ENCODE results near the gene TFCP2. TPM values are rescaled to one million over a fixed set of nuclear protein-coding genes. Genes with fewer than 3 reads are reported as not detected.
A peak's percentile ranks its signal among the peaks of the same experiment; 100 is the strongest.

The TFCP2 gene
- polyA plus RNA-seq, 1 donor (not counting 4 experiments of a cell fraction or from before 2014, with no cell fraction given): 27.2 TPM

DNA sequence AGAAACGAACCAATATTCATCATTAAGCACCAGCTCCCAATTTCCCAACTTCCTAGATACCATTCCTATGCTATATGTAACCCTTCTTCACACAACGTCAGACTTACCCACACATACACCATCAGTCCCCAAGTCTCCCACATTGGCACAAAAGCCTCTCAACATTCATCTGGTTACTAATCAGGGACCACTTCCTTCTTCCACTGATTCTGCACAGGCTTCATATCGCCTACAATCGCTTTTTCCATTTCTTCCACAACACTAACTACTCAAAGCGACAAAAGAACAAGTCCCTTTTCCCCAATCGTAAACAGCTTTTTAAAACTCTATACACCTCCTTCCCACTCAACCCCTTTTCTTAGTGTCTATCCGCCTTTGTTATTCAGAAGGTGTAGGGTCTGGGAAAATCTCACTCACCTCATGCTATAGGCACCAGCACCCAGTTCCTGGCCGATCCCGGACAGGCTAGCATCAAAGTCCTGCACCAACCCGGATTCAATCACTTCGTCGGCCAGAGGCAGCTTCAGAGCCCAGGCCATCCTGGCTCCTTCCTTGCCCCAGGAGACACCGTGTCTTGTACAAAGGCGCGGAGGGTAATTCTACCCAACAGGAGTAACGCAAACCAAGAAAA lies 936 bp downstream of the TFCP2 start:
- Histone ChIP-seq H3K36me3 (ENCODE audit: control insufficient read depth in 2 of 2, extremely low read depth in 1 of 2, insufficient read depth in 2 of 2, low read length in 2 of 2) (peaks cover 0 to 2% of the 10 kb centered on the region in 2 experiments), H3K9me1 (ENCODE audit: control insufficient read depth, extremely low read depth, insufficient read depth, low read length) (no peaks in the 10 kb centered on the region), H4K20me1 (ENCODE audit: control insufficient read depth, extremely low read depth, insufficient read depth, low read length) (no peaks in the 10 kb centered on the region), H2AFZ (ENCODE audit: control insufficient read depth, low read length) (peak overlapping the region; percentile 99), H3K9me3 (ENCODE audit: control insufficient read depth, low read depth, low read length) (no peaks in the 10 kb centered on the region), H3K27ac (ENCODE audit: control insufficient read depth, insufficient read depth, low read length) (peak overlapping the region; percentile 98), H3K4me1 (ENCODE audit: control insufficient read depth, extremely low read depth, insufficient read depth, low read length) (peaks cover 9% of the 10 kb centered on the region), H3K27me3 (ENCODE audit: control insufficient read depth, extremely low read depth, insufficient read depth, low read length) (no peaks in the 10 kb centered on the region), H3K4me2 (ENCODE audit: control insufficient read depth, extremely low read depth, insufficient read depth, low read depth, low read length) (peak overlapping the region; percentile 89), H3K79me2 (ENCODE audit: control insufficient read depth, insufficient read depth, low read length) (peaks cover 57% of the 10 kb centered on the region), H3K9ac (ENCODE audit: control insufficient read depth, extremely low read depth, insufficient read depth, low read length) (peak overlapping the region; percentile 98), H3K4me3 (ENCODE audit: control insufficient read depth in 2 of 3, extremely low read depth in 1 of 3, insufficient read depth in 2 of 3, low read depth in 1 of 3, low read length in 3 of 3) (peak overlapping the region; percentile 65 to 92 (median 88))
- no peak for FAIRE-seq
- DNase-seq (ENCODE audit: low read depth, low spot score): no peak
- no peak for TF ChIP-seq EZH2 (IDR thresholded peaks at IDR 0.05; ENCODE audit: low read length)
- TF ChIP-seq, protein P1, sequence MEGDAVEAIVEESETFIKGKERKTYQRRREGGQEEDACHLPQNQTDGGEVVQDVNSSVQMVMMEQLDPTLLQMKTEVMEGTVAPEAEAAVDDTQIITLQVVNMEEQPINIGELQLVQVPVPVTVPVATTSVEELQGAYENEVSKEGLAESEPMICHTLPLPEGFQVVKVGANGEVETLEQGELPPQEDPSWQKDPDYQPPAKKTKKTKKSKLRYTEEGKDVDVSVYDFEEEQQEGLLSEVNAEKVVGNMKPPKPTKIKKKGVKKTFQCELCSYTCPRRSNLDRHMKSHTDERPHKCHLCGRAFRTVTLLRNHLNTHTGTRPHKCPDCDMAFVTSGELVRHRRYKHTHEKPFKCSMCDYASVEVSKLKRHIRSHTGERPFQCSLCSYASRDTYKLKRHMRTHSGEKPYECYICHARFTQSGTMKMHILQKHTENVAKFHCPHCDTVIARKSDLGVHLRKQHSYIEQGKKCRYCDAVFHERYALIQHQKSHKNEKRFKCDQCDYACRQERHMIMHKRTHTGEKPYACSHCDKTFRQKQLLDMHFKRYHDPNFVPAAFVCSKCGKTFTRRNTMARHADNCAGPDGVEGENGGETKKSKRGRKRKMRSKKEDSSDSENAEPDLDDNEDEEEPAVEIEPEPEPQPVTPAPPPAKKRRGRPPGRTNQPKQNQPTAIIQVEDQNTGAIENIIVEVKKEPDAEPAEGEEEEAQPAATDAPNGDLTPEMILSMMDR (optimal IDR thresholded peaks at IDR 0.05 in 1 of 3, IDR thresholded peaks at IDR 0.05 in 1 of 3, conservative IDR thresholded peaks at IDR 0.05 in 1 of 3; ENCODE audit: extremely low read depth in 1 of 3, insufficient read depth in 2 of 3, low read length in 3 of 3): no peak
- dilution Hi-C loops (cut with MboI; ENCODE audit: extremely low pct_ligation_motif_present, low sequenced_read_pairs): no loop called here

DNA sequence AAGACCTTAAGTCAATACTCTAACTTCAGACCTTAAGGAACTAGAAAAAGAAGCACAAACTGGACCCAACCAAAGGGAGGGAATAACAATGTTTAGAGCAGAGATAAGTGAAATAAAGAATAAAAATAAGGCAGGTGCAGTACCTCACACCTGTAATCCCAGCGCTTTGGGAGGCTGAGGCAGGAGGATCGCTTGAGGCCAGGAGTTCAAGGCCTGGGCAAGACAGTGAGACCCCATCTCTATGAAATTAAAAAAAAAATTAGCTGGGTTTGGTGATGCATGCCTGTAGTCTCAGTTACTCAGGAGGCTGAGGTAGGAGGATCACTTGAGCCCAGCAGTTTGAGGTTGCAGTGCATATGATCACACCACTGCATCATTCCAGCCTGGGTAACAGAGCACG lies 9.1 kb downstream of the TFCP2 start:
- Histone ChIP-seq H3K4me1 (ENCODE audit: control insufficient read depth, extremely low read depth, insufficient read depth, low read length) (no peaks in the 10 kb centered on the region), H3K36me3 (ENCODE audit: control insufficient read depth in 2 of 2, extremely low read depth in 1 of 2, insufficient read depth in 2 of 2, low read length in 2 of 2) (peaks cover 0 to 2% of the 10 kb centered on the region in 2 experiments), H3K27me3 (ENCODE audit: control insufficient read depth, extremely low read depth, insufficient read depth, low read length) (no peaks in the 10 kb centered on the region), H3K27ac (ENCODE audit: control insufficient read depth, insufficient read depth, low read length) (no peak overlapping the region), H3K79me2 (ENCODE audit: control insufficient read depth, insufficient read depth, low read length) (peaks cover 74% of the 10 kb centered on the region), H3K9ac (ENCODE audit: control insufficient read depth, extremely low read depth, insufficient read depth, low read length) (no peak overlapping the region), H3K9me1 (ENCODE audit: control insufficient read depth, extremely low read depth, insufficient read depth, low read length) (no peaks in the 10 kb centered on the region), H4K20me1 (ENCODE audit: control insufficient read depth, extremely low read depth, insufficient read depth, low read length) (no peaks in the 10 kb centered on the region), H3K4me3 (ENCODE audit: control insufficient read depth in 2 of 3, extremely low read depth in 1 of 3, insufficient read depth in 2 of 3, low read depth in 1 of 3, low read length in 3 of 3) (no peak overlapping the region), H2AFZ (ENCODE audit: control insufficient read depth, low read length) (no peak overlapping the region), H3K9me3 (ENCODE audit: control insufficient read depth, low read depth, low read length) (no peaks in the 10 kb centered on the region), H3K4me2 (ENCODE audit: control insufficient read depth, extremely low read depth, insufficient read depth, low read depth, low read length) (no peak overlapping the region)
- FAIRE-seq: no peak
- dilution Hi-C loops (cut with MboI; ENCODE audit: extremely low pct_ligation_motif_present, low sequenced_read_pairs): no loop called here
- no peak for TF ChIP-seq EZH2 (IDR thresholded peaks at IDR 0.05; ENCODE audit: low read length)
- TF ChIP-seq, protein P1 (optimal IDR thresholded peaks at IDR 0.05 in 1 of 3, IDR thresholded peaks at IDR 0.05 in 1 of 3, conservative IDR thresholded peaks at IDR 0.05 in 1 of 3; ENCODE audit: extremely low read depth in 1 of 3, insufficient read depth in 2 of 3, low read length in 3 of 3): no peak
- no peak for DNase-seq (ENCODE audit: low read depth, low spot score)
